Ovary (tissue), 3 donors: ENCODE measurements around the gene PHOSPHO2.

Experiments
- CTCF ChIP-seq, 3 donors: fragments of 450-650 bp in 2 of 3; fragments of 200-600 bp in 1 of 3; IDR thresholded peaks; one replicate each; pipeline versions ENCODE4 v1.5.1 to v1.8.0; 2016 to 2022; ENCODE audit warnings: antibody characterized with exemption in 3 of 3, mild to moderate bottlenecking in 1 of 3
- EP300 ChIP-seq: sonication (generic); formaldehyde crosslinking; IDR thresholded peaks from one replicate; pipeline ENCODE4 v1.6.1; 2017; ENCODE audit warnings: antibody characterized with exemption
- POLR2A ChIP-seq: fragments of 450-650 bp; IDR thresholded peaks from one replicate; pipeline ENCODE4 v1.6.1; 2017; ENCODE audit warnings: antibody characterized with exemption, mild to moderate bottlenecking, moderate library complexity
- donor health status: DM: no; HTN: no; CAD: no.

GRCh38 chr2:169712791-169713227 is 18.5 kb downstream of the PHOSPHO2 start:
- TF ChIP-seq EP300 (no peak), CTCF (IDR thresholded peaks at IDR 0.05) (no peak), POLR2A (no peak)
